Measurements from ENCODE around the gene CARD9. TPM values are rescaled to one million over a fixed set of nuclear protein-coding genes. Genes with fewer than 3 reads are reported as not detected.

The CARD9 gene
- total and polyA plus RNA-seq, 2 of the 8 experiments (the other 6 are each of a cell fraction or from before 2014, with no cell fraction given), result 0.15 to 1.1 TPM

DNA sequence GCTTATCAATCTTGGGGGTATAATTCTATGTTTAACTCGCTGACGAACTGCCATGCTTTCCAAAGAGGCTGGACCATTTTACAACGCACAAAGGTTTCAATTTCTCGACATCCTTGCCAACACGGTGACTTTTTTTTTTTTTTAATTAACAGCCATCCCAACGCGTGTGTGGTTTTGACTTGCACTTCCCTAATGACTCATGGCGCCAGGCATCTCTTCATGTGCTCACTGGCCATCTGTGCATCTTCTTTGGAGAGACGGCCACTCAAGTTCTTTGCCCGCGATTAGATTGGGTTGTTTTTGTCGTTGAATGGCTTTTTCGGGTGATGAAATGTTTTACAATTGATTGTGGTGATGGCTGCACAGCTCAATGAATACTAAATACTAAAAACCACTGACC is 12.5 kb upstream of the CARD9 start:
- Histone ChIP-seq H3K4me3 (ENCODE audit: extremely low read depth in 1 of 4, insufficient read depth in 2 of 4, low read depth in 3 of 4, low read length in 4 of 4) (no peak overlapping the region), H4K5ac (ENCODE audit: insufficient read length, low read depth, low read length) (no peak overlapping the region), H3K4me2 (ENCODE audit: insufficient read depth in 1 of 2, low read depth in 2 of 2, low read length in 2 of 2) (no peak overlapping the region), H2BK120ac (replicated peaks; ENCODE audit: low read depth, low read length) (no peak overlapping the region), H3K4ac (replicated peaks; ENCODE audit: insufficient read length, low read depth, low read length) (no peak overlapping the region), H3K4me1 (replicated peaks in 1 of 4; ENCODE audit: control insufficient read depth in 3 of 4, insufficient read depth in 4 of 4, low read length in 3 of 4) (no peaks in the 10 kb centered on the region), H3K79me2 (ENCODE audit: control insufficient read depth in 1 of 2, insufficient read depth in 2 of 2, low read length in 2 of 2) (no peaks in the 10 kb centered on the region), H3K56ac (replicated peaks; ENCODE audit: insufficient read length, low read depth, low read length) (no peak overlapping the region), H3K23ac (ENCODE audit: insufficient read length) (no peak overlapping the region), H3K14ac (ENCODE audit: insufficient read length) (no peak overlapping the region), H2AFZ (ENCODE audit: low read length) (no peak overlapping the region), H2BK15ac (ENCODE audit: low read length) (no peak overlapping the region), H3K36me3 (ENCODE audit: control insufficient read depth in 2 of 4, insufficient read depth in 4 of 4, low read length in 3 of 4) (peaks cover 15 to 66% (median 49%) of the 10 kb centered on the region in 4 experiments), H2BK12ac (ENCODE audit: low read depth, low read length) (no peak overlapping the region), H4K8ac (ENCODE audit: extremely low read depth, insufficient read depth, low read length) (no peak overlapping the region), H3K27me3 (replicated peaks in 1 of 4; ENCODE audit: control insufficient read depth in 3 of 4, extremely low read depth in 1 of 4, insufficient read depth in 3 of 4, low read length in 3 of 4) (no peaks in the 10 kb centered on the region), H2BK5ac (ENCODE audit: low read depth, low read length) (no peak overlapping the region), H3K9ac (replicated peaks in 1 of 4; ENCODE audit: extremely low read depth in 1 of 4, low read depth in 3 of 4, low read length in 3 of 4) (no peak overlapping the region), H4K20me1 (replicated peaks in 1 of 2; ENCODE audit: control insufficient read depth in 1 of 2, insufficient read depth in 2 of 2, low read length in 2 of 2) (peaks cover 4 to 17% of the 10 kb centered on the region in 2 experiments), H3K23me2 (ENCODE audit: low read depth, low read length) (no peaks in the 10 kb centered on the region), H4K91ac (replicated peaks; ENCODE audit: insufficient read length, low read length) (no peak overlapping the region), H3K18ac (ENCODE audit: extremely low read depth, low read length) (no peak overlapping the region), H3K79me1 (ENCODE audit: low read depth, low read length) (no peaks in the 10 kb centered on the region; the same call in 1 of the 2 replicates), H3K27ac (ENCODE audit: low read depth, low read length) (no peak overlapping the region), H3K9me3 (ENCODE audit: insufficient read depth in 2 of 2, low read depth in 1 of 2, low read length in 1 of 2) (no peaks in the 10 kb centered on the region), H2BK20ac (ENCODE audit: low read length) (no peak overlapping the region), H2AK5ac (ENCODE audit: low read depth, low read length) (no peak overlapping the region)
- 92% methylated on average over 13 of the region's 13 CpGs; no CpG with 5 or more reads in 1 of the 2 experiments for WGBS, 2 experiments (ENCODE audit: extremely low coverage in 1 of 2, insufficient coverage in 1 of 2, insufficient read length in 1 of 2, insufficient replicate concordance in 2 of 2, low coverage in 1 of 2, low lambda C conversion rate in 2 of 2, missing lambda C conversion rate in 1 of 2)
- ChIA-PET POLR2A (ENCODE audit: partially characterized antibody) (interaction anchor here (1.1 to 14.0 kb wide), 6 partner anchors 8 to 44 kb away, joined by 3 to 139 read pairs (median 8); partner anchors contain the start of genes CARD9 and SNAPC4), CTCF (ENCODE audit: partially characterized antibody) (interaction anchor here (0.6 to 4.7 kb wide), 4 partner anchors 15 to 82 kb away, joined by 3 to 26 read pairs (median 4); partner anchors contain the start of gene SNAPC4)
- DNase-seq (ENCODE audit: low read depth in 1 of 2, low spot score in 2 of 2) (no peak), FAIRE-seq (no peak)
- TF ChIP-seq YY1 (IDR thresholded peaks at IDR 0.05; ENCODE audit: low read depth, low read length), result no peak
